Measurements from ENCODE around the gene SPTBN1.

The SPTBN1 gene

DNA sequence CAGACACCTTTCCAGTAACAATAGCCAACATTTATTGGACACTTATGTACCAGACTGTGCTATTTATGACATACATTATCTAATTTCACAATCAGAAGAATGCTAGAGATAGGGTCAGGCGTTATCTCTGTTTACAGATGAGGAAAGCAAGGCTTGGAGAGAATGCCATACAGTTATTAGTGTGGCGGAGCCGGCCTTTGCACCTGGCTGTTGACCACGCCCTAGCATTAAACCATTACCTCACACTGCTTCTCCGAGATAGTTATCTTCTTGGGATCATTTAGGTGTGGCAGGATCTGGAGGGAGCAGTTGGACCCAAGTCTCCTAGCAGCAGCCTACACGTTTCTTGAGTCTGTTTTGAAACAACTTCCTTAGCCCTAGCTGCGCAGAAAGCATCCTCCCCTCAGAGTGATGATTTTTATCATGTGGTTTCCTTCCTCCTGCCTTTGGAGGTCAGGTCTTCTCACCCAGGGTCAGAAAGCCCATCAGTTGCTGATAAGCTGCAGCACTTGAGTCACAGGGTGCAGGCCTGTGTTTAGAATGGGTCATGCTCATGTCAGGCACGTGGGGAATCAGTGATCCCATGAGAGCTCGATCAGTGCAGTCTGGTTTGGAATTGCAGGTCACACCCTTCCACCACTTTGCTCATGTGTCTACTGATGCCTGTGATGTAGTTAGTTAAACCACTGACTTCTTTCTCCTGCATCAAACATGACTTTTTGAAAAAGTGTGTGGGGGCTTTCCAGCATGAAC is 118.2 kb downstream of the SPTBN1 start:
- DNase-seq (ENCODE audit: low spot score), result peak; percentile 90

DNA sequence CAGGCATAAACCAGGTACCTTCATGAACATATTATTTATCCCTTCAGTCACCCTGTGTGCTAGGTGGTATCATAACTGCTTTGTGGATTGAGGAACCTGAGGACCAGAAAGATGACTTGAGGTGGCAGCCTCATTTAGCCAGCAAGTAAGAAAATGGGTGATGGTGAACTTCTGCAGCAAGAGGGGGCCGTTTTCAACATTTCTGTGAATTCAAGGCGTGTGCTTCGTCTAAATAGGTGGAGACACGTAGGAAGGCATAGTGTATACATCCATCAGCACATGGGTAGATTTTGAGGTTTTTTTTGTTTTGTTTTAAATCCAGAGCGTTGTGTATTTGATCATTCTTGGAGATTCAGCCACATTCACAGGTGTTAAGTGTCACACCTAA is 118.7 kb downstream of the SPTBN1 start:
- DNase-seq (ENCODE audit: low spot score), result no peak

DNA sequence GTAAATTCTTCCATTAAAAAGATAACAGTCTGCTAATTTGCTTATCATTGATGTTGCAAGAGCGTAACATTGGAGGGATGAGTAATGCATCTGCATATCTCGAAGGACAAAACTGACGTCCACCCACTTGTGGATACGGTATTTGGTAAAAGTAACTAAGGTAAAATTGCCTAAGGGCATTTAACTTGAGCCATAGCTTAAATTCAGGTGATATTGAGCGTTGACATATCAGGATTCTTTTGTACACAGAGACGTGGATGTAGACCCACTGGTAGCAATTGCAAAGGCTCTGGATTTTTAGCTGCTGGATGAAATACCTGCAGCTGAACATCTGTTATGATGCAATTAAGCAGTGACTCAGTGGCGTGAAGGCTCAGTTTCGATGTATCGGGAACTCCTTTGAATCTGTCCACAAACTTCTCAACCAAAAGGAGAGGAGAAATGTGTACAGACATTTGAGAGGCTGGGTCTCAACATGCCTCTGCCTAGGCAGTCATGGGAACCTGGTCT is 119.3 kb downstream of the SPTBN1 start:
- DNase-seq (ENCODE audit: low spot score), result no peak

- DNase-seq (ENCODE audit: low spot score), result no peak
Observed at GRCh38 chr2:54577035-54577434, 120.9 kb downstream of the SPTBN1 start.

DNA sequence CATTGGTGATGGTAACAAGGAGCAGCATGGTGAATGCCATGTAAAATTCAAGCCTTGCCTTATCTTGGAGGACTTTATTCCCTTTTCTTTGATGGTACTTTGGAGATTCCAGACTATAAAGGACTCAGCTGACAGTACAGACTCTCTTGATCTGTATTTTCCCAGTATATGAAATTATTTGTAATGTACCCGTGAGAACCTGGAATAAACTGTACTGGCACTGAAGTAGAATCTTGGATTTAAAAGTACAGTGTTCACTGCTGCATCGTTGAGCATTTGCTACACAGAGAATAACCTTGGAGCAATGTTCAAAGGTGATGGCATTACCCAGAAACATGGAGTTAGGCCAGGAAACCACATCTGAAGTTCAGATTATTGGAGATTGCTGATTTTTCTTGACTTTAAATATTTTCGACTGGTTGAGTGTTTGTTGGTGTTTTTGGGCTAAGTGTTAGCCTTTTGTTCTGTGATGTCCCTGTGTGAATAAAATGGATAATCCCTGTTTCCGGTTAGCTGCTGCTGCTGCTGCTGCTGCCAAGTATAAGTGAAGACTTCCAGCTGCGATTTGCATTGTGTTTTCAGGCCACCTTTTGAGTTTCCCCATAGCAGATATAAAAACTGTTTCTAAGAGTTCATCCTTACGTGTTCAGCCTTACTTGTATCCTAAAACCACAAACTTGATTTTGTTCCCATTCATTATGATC is 122.0 kb downstream of the SPTBN1 start:
- no peak for DNase-seq (ENCODE audit: low spot score)

- DNase-seq (ENCODE audit: low spot score), result no peak
Observed at GRCh38 chr2:54578648-54579045, 122.5 kb downstream of the SPTBN1 start.

DNA sequence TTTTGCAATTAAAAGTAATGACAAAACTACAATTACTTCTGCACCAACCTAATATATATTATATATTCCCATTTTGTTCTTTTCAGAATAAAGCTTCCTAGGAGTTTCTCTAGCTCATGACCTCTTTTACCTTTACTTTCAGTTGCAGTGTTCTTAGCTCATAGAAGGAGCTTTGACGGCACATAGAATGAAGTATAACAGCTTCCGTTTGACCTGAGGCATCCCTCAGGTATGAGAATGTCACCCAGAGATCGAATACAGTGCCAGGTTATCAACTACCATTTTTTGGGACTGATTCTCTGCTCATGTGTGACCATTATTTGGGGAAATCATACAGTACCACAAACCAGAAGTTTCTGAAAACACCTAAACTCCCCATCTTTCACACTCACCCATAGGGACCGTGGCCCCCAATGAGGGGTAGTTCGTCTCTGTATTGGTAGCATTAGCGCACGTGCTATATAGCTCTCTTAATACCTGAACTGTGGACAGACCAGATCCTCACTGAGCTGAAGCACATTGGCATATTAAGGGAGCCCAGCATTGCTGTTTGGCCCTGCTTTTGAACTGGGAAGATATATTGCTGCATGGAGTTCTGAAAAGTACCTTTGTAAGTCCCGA is 123.0 kb downstream of the SPTBN1 start:
- no peak for DNase-seq (ENCODE audit: low spot score)

DNA sequence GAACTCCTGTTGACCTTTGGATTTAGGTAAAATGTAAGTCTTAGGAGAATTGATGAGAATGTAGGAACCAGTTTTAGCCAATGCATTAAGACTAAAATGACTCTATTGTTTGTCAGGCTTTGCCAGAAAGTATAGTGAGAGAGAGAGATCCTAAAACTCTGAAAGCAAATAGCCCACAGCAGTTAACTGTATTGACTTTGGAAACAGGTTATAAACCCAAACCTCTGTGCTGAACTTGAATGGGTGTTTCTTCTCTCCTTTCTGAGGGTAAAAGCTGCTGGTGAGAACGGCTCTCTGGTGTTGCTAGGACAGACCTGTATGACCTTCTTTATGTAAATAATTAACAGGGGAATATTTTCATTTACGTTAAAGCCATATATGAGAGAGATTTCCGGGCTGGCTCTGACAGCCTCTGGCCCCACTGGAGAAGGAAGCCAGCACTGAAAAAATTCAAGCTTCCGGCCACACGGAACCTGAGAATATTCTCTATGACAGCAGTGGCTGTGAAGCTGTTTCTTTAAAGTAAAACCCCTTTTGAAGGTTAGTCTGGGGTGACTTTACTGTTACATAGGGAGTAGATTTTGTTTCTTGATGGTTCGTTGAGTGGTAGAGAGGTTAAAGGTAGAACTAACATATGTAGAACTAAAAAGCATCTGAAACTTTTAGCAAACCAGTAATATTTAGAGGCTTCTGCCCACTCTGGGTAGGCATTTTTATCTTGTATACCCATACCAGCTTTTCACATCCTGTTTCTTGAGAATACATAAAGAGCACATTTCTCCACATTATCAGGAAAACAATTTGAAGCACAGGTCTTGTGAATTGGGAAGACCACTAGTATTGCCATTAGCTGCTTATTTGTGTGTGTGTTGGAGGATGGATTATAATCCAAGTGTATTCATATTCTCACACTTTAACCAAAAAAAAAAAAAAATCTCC is 123.8 kb downstream of the SPTBN1 start:
- no peak for DNase-seq (ENCODE audit: low spot score)

- no peak for DNase-seq (ENCODE audit: low spot score)
Observed at GRCh38 chr2:54581326-54582039, 125.4 kb downstream of the SPTBN1 start.

DNA sequence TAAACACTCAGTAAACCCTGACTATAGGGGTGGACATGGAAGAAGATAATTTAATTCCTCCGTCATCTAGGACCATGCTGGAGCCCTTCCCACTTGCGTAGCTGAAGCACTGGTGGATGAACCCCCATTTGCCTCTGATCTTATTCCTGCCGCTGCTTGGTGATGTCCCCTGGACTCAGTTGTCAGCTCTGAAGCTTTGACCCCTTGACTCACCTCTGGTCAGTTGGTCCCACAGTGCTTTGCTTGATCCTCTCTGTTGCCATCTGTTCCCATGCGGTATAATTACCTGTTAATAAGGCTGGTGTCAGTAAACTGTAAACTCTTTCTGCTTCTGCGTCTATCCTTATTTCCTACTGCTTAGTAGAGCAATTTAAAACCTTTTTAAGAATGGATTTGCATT is 126.9 kb downstream of the SPTBN1 start:
- DNase-seq (ENCODE audit: low spot score), result no peak

DNA sequence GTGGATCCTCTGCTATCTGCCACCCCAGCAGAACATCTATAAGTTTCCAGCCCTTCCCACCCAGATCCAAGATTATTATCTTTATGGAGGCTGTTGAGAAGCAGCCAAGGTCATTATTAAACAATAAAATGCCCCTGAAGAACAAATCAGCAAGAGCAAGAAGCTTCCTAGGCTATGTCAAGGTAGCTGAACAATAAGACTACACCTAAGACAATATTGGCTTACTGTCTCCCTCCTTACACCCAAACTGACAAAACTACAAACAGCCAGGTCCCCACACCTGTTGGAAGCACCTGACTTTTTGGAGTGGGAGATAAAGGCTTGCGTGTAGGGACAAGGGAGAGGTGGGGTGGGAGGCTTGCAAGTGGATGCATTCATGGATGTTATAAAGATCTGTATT is 128.5 kb downstream of the SPTBN1 start:
- DNase-seq (ENCODE audit: low spot score), result no peak

DNA sequence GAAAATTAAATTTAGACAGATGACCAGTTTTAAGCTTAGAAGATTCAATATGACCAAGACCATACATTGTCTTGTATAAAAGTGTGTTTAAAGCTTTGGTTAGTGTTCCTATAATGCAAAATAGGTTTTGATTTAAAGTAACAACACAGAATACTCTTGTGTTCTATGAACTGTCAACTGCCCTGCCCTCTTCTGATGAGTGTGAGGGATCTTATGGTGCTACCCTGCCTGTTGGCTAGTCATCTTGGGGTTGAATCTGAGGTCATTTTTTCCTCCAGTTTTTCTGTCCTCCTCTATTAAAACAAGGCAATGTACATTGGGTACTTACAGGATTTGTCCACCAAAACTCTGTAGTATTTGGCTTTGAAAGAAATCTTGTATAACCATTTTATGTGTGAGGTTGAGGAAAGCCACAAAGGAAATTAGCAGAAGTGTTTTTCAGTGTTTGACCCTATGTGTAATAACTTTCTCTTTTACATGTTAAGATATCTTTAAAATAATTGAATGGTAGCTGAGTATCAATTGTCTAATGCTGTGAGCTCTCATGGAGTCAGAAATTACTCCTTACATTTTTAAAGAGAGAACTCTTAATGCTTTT is 129.1 kb downstream of the SPTBN1 start:
- DNase-seq (ENCODE audit: low spot score), result no peak

DNA sequence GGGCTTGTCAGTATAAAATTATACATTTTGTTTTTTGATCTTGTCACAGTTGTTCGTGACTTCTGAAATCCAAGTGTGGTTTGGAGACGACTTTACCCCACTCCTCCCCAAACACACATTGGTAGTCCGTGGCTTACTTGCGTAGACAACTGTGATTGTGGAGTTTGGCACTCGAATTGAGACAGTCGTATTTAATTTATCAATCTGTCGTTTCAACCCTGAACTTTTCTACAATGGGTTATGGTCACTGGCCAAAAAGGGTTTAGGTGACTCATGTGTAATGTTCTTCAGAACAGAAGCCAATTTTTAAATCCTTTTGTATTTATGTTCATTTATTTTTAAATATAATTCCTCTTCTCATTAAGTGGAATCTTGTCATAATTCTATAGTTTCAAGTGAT is 129.9 kb downstream of the SPTBN1 start:
- no peak for DNase-seq (ENCODE audit: low spot score)

GRCh38 chr2:54586494-54586893 is 130.4 kb downstream of the SPTBN1 start:
- DNase-seq (ENCODE audit: low spot score), result no peak

GRCh38 chr2:54587171-54588016 is 131.3 kb downstream of the SPTBN1 start:
- no peak for DNase-seq (ENCODE audit: low spot score)

GRCh38 chr2:54588244-54588899 is 132.2 kb downstream of the SPTBN1 start:
- DNase-seq (ENCODE audit: low spot score), result no peak

GRCh38 chr2:54589038-54589339 is 132.9 kb downstream of the SPTBN1 start:
- DNase-seq (ENCODE audit: low spot score), result no peak

GRCh38 chr2:54589340-54590215 is 133.5 kb downstream of the SPTBN1 start:
- peak; percentile 61 for DNase-seq (ENCODE audit: low spot score)
